ENCODE measurements around the gene FUT8. TPM values are rescaled to one million over a fixed set of nuclear protein-coding genes. Genes with fewer than 3 reads are reported as not detected.
A peak's percentile ranks its signal among the peaks of the same experiment; 100 is the strongest.
"Not testable (repeated sequence)": the region's sequence is repeated elsewhere in the genome, so short reads cannot be mapped to it uniquely, and the experiment has no call there.

FUT8 gene
- polyA plus RNA-seq, 5 donors, result 24.8 to 36.6 (median 31.0) TPM

DNA sequence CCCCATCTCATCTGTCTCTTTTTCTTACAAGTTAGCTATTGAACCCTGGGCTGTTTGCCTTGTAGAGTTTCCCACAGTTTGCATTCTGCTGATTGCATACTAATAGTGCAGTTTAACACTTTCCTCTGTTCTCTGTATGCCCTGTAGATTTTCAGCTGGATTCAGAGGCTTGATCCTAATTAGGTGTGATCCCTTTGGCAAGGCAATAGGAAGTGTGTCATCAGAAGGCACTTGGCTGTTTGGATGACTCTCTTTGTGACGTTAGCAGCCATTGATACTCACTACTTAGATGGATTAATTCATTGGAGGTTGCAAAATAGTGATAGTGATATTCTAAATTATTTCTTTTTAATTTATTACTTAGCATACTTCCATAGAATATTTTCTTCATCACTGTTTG, 33.6 kb downstream of the FUT8 start:
- peak; percentile 11 to 16 for DNase-seq

DNA sequence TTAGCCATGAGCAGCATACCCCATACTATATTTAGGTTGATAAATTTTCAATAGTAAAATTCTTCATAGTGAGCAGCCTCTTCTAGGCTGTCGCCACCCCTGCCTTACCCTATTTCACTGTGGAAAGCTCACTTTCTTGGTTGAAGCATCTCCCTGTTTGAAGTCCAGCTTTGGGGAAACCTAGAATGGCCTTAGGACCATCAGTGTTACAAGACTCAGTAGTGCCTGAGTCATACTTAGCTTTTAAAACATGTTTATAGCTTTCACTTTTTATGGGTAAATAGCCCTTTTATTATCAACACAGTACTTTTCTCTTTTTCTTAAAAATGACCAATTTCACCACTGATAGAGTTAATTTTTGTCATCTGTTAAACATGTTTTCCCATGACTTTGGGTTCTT, 37.1 kb downstream of the FUT8 start:
- DNase-seq, result no peak

DNA sequence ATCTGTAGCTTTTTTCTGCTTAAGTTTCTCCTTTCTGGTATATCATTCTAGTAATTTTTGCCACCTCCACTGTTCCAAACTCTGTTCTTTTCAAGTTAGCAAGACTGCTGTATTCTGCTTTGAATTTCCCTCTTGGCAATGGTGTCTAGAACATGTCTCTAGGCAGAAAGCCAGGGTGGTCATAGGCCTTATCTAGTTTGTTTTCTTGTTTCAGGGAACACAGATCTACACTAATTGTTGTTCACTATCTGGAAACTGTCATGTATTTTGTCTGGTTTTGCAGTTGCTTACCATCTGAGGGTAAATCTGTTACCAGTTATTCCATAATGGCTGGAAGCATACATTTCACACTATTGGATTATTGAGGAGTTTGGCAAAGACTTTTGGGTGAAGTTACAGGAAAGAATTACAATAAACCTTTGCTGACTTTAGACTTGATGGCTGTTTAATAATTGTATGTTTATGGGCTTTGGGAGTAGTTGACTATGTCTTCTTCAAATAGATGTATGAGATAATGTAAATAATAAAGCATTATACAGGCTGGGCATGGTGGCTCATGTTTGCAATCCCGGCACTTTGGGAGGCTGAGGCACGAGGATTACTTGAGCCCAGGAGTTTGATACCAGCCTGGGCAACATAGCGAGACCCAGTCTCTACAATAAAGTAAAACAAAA, 41.4 kb downstream of the FUT8 start:
- peak; percentile 21 to 38 for DNase-seq

DNA sequence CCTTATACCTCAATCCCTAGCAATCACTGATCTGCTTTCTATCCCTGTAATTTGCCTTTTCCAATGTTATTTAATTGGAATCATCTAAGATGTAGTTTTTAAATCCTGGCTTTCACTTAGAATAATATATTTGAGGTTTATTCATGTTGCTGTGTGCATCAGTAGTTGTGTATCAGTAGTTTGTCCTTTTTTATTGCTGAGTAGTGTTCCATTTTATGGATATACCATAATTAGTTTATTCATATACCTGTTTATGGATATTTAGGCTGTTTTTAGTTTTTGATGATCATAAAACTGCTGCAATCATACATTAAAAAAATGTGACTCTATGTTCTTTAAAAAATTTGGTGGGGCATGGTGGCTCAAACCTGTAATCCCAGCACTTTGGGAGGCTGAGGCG, 43.7 kb downstream of the FUT8 start:
- no peak for DNase-seq

- DNase-seq, result no peak
These were observed 49.2 kb downstream of the FUT8 start for GRCh38 chr14:65461730-65462129.

- DNase-seq, result no peak
These were observed 49.9 kb downstream of the FUT8 start for GRCh38 chr14:65462411-65462810.

DNA sequence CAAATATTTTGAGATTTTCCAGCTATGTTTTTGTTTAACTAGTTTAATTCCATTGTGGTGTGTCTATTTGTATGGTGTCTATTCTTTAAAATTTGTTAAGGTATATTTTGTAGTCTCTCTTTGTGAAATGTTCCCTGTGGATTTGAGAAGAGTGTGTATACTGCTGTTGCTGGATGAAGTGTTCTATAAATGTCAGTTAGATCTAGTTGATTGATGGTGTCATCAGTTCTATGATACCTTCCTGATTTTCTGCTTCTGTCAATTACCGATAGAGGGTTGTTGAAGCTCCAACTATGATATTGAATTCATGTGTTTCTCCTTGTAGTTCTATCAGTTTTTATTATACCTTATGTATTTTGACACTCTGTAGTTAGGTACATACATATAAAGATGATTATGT, 53.1 kb downstream of the FUT8 start:
- no peak for DNase-seq

DNA sequence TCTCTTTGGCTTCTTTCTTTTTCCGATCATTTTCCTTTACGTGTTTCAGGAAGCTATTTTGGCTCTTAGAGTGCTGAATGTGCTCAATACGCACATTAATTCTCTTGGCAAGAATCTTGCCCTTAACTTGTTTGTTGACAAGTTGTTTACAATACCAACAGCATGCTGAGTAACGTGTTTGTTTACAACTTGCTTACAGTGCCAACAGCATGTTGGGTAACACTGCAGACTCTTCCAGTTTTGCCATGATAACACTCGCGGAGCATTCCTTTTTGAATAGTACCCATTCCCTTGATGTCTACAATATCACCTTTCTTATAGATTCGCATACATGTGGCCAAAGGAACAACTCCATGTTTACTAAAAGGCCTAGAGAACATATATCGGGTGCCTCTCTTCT, 55.4 kb downstream of the FUT8 start:
- not testable (repeated sequence) for DNase-seq

GRCh38 chr14:65469903-65470302, 57.4 kb downstream of the FUT8 start:
- DNase-seq, result no peak

DNA sequence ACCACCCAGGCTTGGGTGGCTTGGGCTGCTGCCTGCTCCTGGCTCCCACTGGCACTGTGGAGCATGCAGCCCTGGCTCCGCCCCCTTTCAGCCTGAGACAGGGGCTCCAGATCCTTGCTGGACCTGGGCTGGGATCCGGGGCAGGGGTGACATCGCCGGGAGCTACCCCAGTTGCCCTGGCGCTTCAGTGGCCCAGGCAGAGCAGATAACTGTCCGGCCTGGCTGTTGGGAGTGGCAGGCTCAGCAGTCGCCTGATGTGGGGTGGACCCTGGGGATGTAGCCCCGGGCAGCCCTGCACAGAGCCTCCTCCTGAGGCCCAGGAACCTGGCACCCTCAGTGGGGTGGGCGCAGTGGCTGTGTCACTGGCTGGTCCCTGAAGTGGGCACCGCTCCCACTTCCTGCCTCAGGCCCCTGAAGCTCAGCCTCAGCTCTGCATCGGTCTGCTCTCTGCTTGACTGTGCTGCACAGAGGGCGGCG, 57.9 kb downstream of the FUT8 start:
- no peak for DNase-seq

DNA sequence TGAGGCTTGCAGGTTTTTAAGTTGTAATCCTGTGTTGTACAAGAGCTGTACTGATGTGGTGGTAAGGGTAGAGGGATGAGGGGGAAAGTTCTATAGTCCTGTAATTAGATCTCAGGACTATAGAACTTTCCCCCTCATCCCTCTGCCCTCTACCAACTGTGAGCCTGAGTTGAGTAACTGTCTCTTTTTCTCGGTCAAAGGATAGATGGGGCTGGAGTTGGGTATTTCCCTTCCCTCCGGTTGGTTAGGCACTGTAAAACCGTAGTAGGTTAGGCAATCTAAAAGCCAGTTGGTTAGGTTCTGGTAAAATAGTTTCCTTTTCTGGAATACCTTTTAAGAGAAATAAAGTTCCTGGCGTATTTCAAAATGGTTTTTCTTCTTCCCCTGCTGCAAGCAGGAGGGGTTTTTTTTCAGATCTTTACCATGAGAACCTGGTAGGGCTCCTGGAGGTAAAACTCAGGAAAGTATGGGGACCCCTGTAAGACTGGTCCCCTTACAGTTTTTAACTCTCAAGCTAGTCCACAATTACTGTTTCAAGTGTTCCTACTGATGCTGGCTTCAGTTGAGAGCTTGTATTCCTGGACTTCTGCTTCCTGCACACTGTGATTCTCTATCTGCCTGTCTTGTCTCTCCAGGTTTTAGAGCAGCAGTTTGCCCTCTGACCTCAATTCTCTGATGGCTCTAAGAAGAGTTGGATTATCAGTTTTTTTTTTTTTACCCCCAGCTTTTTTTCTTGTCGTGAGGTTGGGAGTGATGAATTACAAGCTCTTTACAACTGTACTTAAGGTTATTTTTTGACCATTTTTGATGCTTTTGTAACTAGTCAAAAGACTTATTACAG, 58.7 kb downstream of the FUT8 start:
- no peak for DNase-seq

DNA sequence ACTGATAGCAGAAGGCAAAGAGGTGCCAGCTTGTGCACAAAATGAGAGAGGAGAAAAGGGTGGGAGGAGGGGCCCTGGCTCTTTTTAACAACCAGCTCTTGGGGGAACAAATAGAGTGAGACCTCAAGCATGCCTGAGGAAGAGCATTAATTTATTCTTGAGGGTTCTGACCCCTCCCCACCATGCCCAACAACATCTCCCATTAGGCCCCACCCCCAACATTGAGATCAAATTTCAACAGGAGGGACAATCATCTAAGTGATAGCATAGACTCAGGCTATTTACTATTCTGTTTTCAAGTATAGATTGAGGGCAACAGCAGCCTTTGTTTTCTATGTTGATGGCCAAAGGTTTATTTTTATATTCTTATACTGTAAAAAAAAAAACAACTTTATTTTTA, 59.7 kb downstream of the FUT8 start:
- DNase-seq, result no peak

DNA sequence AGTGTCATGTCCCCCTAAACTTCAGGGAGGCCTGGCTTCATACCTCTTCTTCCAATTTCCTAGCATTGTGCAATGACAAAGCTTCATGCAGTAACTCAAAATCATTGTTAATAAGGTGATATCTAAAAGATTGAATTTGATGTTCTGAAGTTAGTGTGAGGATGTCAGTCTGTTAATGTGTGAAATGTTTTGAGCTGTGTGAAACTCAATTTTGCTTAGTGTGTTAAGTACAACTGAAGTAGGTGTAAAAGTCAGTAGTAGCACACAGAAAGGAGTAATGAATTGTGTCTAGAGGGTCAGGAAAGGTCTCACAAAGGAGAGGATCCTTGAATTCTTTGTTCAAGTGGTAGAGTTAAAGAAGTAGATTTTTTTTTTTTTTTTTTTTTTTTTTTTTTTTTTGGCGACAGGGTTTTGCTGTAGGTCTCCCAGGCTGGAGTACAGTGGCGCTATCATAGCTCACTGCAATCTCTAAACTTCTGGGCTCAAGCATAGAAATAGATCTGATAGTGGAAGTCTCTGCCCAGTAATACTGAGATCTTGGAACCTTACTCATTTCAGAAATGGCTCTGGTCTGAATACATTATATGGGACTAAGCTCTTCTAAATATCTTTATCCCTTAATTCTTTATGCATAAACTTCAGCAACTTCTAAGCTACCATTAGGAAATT, 63.9 kb downstream of the FUT8 start:
- DNase-seq, result no peak

DNA sequence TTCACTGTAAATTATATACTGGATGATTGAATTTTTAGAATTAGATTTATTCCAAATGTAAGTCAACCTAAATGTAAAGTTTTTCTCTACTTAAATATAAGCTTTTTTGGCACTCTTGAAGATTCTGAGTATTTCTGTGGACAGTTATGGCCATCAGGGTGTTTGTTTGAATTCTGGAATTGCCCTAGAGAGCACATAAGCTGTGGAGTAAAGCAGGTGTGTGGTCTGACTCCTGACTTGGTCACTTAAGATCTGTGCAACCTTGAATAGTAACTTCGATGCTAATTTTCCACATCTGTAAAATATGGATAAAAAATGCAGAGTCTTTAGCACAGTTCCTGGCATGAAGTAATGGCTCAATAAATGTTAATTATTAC, 64.4 kb downstream of the FUT8 start:
- no peak for DNase-seq

- DNase-seq, result no peak
These were observed 65.5 kb downstream of the FUT8 start for GRCh38 chr14:65478017-65478416.

GRCh38 chr14:65478596-65478995, 66.1 kb downstream of the FUT8 start:
- no peak for DNase-seq

DNA sequence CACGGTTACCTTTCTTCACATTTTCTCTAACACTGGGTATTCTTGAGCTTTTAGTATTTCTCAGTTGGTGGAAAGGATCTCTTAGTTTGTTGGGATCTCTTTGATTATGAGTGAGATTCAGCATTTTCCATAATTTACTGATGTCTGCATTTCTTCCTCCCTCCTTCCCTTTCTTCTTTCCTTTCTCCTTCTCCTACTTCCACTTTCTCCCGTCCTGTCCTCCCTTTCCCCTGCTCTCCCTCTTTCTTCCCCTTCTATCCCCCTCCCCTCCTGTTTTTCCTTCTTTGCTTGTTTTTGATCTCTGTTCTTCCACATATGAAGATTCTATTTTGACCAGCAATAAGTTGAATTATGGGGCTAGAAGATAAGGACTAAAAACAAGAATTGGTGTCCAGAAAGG, 66.9 kb downstream of the FUT8 start:
- no peak for DNase-seq

- DNase-seq, result no peak
These were observed 70.4 kb downstream of the FUT8 start for GRCh38 chr14:65482757-65483438.

DNA sequence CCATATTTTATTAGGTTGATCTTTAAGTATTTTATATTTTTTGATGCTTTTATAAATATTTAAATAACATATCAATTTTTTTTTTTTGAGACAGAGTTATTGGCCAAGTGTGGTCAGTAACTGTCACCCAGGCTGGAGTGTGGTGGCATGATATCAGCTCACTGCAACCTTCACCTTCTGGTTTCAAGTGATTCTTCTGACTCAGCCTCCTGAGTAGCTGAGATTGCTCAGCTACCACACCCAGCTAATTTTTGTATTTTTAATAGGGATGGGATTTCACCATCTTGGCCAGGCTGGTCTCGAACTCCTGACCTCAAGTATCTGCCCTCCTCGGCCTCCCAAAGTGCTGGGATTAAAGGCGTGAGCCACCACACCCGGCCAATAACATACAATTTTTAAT, 71.1 kb downstream of the FUT8 start:
- no peak for DNase-seq

GRCh38 chr14:65485516-65485915, 73.0 kb downstream of the FUT8 start:
- no peak for DNase-seq

DNA sequence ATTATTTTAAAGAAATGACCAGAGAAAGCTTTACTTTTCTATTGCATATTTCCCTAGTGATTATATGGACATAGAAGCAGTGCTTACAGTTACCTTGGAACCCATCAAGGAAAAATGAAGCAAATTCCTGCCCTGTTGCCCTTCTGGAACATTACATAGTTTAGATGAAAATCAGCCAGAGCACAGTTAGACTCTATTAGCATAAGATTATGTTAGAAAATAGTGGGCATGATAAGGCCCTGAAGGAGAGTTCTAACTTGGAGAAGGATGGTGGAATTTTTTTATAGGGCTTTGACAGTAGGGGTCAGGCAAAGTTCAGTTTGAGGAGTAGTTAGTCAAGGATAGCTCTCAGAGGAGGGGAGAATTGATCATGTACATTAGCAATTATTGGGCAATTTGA, 74.3 kb downstream of the FUT8 start:
- no peak for DNase-seq

GRCh38 chr14:65487783-65488494, 75.4 kb downstream of the FUT8 start:
- DNase-seq, result no peak
